Choroid plexus epithelial cell (primary cell): ENCODE results near the gene PSME4.
"Not testable (repeated sequence)": the region's sequence is repeated elsewhere in the genome, so short reads cannot be mapped to it uniquely, and the experiment has no call there.

Source experiments
- DNase-seq: peaks from one replicate; pipeline ENCODE4 v3.0.0-alpha.2; 2010; ENCODE audit warnings: low read depth
- H3K4me3 ChIP-seq: 2 replicates; pipeline ENCODE4 v1.5.1; 2011; ENCODE audit warnings: low read depth, mild to moderate bottlenecking, control low read depth, low read length, moderate library complexity
- TF ChIP-seq, protein P1 (sequence below): conservative IDR thresholded peaks from 2 replicates; pipeline ENCODE4 v1.5.1; 2011; ENCODE audit warnings: low read depth, mild to moderate bottlenecking, control low read depth, inconsistent platforms, low read length, moderate library complexity

Gene PSME4

DNA sequence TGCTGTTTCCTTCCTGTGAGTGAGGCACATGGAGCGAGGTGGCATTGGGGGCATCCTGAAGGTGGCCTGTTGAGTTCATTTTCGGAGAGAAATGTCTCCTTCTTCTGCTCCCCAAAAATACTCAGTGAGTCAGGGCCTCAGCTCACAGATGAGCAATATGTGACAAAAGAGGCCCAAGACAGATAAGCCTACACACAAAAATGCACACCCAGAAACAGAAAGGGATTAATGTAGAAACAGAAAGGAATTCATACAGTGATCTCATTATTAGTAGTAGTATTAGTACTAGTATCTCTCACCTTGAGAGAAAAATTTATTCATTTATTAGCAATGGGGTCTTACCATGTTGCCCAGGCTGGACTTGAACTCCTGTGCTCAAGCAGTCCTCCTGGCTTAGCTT is 116.1 kb downstream of the PSME4 start:
- TF ChIP-seq, protein P1, sequence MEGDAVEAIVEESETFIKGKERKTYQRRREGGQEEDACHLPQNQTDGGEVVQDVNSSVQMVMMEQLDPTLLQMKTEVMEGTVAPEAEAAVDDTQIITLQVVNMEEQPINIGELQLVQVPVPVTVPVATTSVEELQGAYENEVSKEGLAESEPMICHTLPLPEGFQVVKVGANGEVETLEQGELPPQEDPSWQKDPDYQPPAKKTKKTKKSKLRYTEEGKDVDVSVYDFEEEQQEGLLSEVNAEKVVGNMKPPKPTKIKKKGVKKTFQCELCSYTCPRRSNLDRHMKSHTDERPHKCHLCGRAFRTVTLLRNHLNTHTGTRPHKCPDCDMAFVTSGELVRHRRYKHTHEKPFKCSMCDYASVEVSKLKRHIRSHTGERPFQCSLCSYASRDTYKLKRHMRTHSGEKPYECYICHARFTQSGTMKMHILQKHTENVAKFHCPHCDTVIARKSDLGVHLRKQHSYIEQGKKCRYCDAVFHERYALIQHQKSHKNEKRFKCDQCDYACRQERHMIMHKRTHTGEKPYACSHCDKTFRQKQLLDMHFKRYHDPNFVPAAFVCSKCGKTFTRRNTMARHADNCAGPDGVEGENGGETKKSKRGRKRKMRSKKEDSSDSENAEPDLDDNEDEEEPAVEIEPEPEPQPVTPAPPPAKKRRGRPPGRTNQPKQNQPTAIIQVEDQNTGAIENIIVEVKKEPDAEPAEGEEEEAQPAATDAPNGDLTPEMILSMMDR, result no peak
- DNase-seq, result no peak

GRCh38 chr2:53852532-53852931 is 118.3 kb downstream of the PSME4 start:
- no peak overlapping the region for H3K4me3 ChIP-seq
- TF ChIP-seq, protein P1, result no peak

More for the DNA sequence above, 116.1 kb downstream of the PSME4 start:
- H3K4me3 ChIP-seq, result no peak overlapping the region

DNA sequence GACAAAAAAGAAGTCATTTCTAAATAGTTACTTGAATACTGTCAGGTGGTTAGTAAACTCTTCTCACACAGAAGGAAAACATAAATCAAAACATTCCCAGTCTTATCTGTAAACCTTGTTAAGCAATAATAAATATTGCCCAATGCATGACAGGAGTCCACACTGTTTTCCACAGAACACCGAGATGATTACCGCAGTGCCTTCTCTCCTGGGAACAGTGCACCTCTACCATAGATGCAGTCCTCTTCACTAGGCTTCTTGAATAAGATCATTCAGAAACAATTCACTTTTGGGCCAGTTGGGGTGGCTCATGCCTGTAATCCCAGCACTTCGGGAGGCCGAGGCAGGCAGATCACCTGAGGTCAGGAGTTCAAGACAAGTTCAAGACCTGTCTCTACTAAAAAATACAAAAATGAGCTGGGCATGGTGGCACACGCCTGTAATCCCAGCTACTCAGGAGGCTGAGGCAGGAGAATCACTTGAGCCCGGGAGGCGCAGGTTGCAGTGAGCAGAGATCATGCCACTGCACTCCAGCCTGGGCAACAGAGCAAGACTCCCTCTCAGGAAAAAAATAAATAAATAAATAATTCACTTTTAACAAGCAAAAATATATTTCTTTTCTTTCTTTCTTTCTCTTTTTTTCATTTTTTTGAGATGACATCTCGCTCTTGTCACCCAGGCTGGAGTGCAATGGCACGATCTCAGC is 119.6 kb downstream of the PSME4 start:
- not testable (repeated sequence) for H3K4me3 ChIP-seq
- DNase-seq, result peak; percentile 21

More at GRCh38 chr2:53852532-53852931, 118.3 kb downstream of the PSME4 start:
- no peak for DNase-seq

GRCh38 chr2:53848062-53848461 is 122.7 kb downstream of the PSME4 start:
- H3K4me3 ChIP-seq, result no peak overlapping the region
- TF ChIP-seq, protein P1, result no peak
- DNase-seq, result no peak

DNA sequence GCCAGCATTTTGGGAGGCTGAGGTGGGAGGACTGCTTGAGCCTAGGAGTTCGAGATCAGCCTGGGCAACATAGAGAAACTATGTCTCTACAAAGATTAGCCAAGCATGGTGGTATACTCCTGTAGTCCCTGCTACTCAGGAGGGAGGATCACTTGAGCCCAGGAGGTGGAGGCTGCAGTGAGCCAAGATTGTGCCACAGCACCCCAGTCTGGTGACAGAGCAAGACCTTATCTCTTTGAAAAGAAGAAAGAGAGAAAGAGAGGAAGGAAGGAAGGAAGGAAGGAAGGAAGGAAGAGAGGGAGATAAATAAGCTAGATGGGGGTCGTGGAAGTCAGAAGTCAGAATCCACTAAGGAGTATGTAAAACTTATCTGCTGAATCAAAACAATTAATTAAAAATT is 127.2 kb downstream of the PSME4 start:
- no peak for DNase-seq
- no peak overlapping the region for H3K4me3 ChIP-seq
- TF ChIP-seq, protein P1, result no peak

- no peak overlapping the region for H3K4me3 ChIP-seq
- DNase-seq, result no peak
- TF ChIP-seq, protein P1, result no peak
Measured at GRCh38 chr2:53842891-53843290, 127.9 kb downstream of the PSME4 start.

DNA sequence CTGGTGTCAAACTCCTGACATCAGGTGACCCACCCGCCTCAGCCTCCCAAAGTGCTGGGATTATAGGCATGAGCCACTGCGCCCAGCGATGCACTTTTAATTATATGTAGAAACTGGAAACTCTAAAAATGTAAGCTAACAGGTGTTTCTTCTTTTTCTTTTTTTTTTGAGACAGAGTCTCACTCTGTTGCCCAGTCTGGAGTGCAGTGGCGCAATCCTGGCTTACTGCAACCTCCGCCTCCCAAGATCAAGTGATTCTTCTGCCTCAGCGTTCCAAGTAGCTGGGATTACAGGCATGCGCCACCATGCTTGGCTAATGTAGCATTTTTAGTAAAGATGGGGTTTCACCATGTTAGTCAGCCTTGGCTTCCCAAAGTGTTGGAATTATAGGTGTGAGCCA is 129.1 kb downstream of the PSME4 start:
- not testable (repeated sequence) for DNase-seq, H3K4me3 ChIP-seq

GRCh38 chr2:53840580-53840979 is 130.2 kb downstream of the PSME4 start:
- no peak for DNase-seq
- TF ChIP-seq, protein P1, result no peak
- H3K4me3 ChIP-seq, result no peak overlapping the region

- DNase-seq, H3K4me3 ChIP-seq: not testable (repeated sequence)
Measured at GRCh38 chr2:53829980-53830290, 140.9 kb downstream of the PSME4 start.
